H1 (cell line): Measurements from ENCODE around the gene NR5A1.

Source experiments
- ATF2 ChIP-seq: IDR thresholded peaks from 2 replicates; pipeline ENCODE4 v1.6.1; 2012; ENCODE audit warnings: low read length, inconsistent platforms
- CHD1 ChIP-seq: IDR thresholded peaks from 2 replicates; pipeline ENCODE4 v1.6.1; 2012; ENCODE audit warnings: low read depth, low read length, improper control_type of control experiment
- CTCF ChIP-seq, 3 experiments: IDR thresholded peaks; 1 replicate in 2 of 3; 2 replicates in 1 of 3; pipeline versions ENCODE4 v1.5.1 to v1.6.1; 2011; ENCODE audit warnings: low read length in 3 of 3, mild to moderate bottlenecking in 3 of 3, inconsistent platforms in 2 of 3, low read depth in 1 of 3, moderate library complexity in 1 of 3; ENCODE audit not compliant: insufficient read depth in 1 of 3; ENCODE audit errors: control extremely low read depth in 1 of 3
- EP300 ChIP-seq, 2 experiments: IDR thresholded peaks; 1 replicate in 1 of 2; 2 replicates in 1 of 2; pipeline ENCODE4 v1.6.1; 2011 to 2012; ENCODE audit warnings: low read depth in 2 of 2, low read length in 2 of 2, mild to moderate bottlenecking in 2 of 2, borderline replicate concordance in 1 of 2, inconsistent platforms in 1 of 2, moderate library complexity in 1 of 2
- KDM5A ChIP-seq: fragments of 200-600 bp; IDR thresholded peaks from 2 replicates; pipeline ENCODE4 v1.7.1; 2012; ENCODE audit warnings: mild to moderate bottlenecking, low read length, inconsistent platforms, mixed read lengths
- MAFK ChIP-seq: IDR thresholded peaks from 2 replicates; pipeline ENCODE4 v1.6.1; 2012; ENCODE audit warnings: low read depth, mild to moderate bottlenecking, improper control_type of control experiment, low read length
- MAX ChIP-seq: IDR thresholded peaks from 2 replicates; pipeline ENCODE4 v1.6.1; 2012; ENCODE audit warnings: inconsistent platforms
- PHF8 ChIP-seq: fragments of 200-600 bp; sonication (generic); conservative IDR thresholded peaks from 2 replicates; pipeline ENCODE4 v1.7.1; 2012; ENCODE audit warnings: low read depth, mild to moderate bottlenecking, inconsistent platforms, low read length, moderate library complexity
- POLR2A ChIP-seq, 2 experiments: IDR thresholded peaks; 1 replicate in 1 of 2; 2 replicates in 1 of 2; pipeline ENCODE4 v1.6.1; 2011; ENCODE audit warnings: low read depth in 2 of 2, low read length in 2 of 2, mild to moderate bottlenecking in 2 of 2; ENCODE audit errors: control extremely low read depth in 1 of 2
- SRF ChIP-seq: IDR thresholded peaks from 2 replicates; pipeline ENCODE4 v1.6.1; 2011; ENCODE audit warnings: mild to moderate bottlenecking, low read depth, low read length, moderate library complexity
- TEAD4 ChIP-seq: IDR thresholded peaks from 2 replicates; pipeline ENCODE4 v1.6.1; 2012; ENCODE audit warnings: low read depth, low read length, inconsistent platforms, mixed read lengths
- USF2 ChIP-seq: IDR thresholded peaks from 2 replicates; pipeline ENCODE4 v1.6.1; 2011; ENCODE audit warnings: low read length, improper control_type of control experiment

- TF ChIP-seq TEAD4 (no peak), SRF (no peak), USF2 (no peak), ATF2 (no peak), MAX (no peak), EP300 (IDR thresholded peaks at IDR 0.05; ENCODE audit: borderline replicate concordance in 1 of 2, low read depth in 2 of 2, low read length in 2 of 2) (no peak), MAFK (no peak), KDM5A (no peak), POLR2A (IDR thresholded peaks at IDR 0.05; ENCODE audit: control extremely low read depth in 1 of 2, low read depth in 2 of 2, low read length in 2 of 2) (no peak), PHF8 (no peak), CTCF (IDR thresholded peaks at IDR 0.05; ENCODE audit: control extremely low read depth in 1 of 3, insufficient read depth in 1 of 3, low read depth in 1 of 3, low read length in 3 of 3) (no peak), CHD1 (no peak)
These were observed 3.6 kb upstream of the NR5A1 start for GRCh38 chr9:124510650-124511425.
